GM10266 (cell line): Measurements from ENCODE around the gene CDX1.

ENCODE experiments used
- DNase-seq: peaks from one replicate; pipeline ENCODE4 v3.0.0; 2012; ENCODE audit errors: extremely low spot score
- TF ChIP-seq, protein P1 (sequence below): IDR thresholded peaks from 2 replicates; pipeline ENCODE4 v1.5.1; 2012; ENCODE audit warnings: mild to moderate bottlenecking, low read depth; ENCODE audit not compliant: control insufficient read depth, insufficient read depth; ENCODE audit errors: missing control alignments

The CDX1 gene

DNA sequence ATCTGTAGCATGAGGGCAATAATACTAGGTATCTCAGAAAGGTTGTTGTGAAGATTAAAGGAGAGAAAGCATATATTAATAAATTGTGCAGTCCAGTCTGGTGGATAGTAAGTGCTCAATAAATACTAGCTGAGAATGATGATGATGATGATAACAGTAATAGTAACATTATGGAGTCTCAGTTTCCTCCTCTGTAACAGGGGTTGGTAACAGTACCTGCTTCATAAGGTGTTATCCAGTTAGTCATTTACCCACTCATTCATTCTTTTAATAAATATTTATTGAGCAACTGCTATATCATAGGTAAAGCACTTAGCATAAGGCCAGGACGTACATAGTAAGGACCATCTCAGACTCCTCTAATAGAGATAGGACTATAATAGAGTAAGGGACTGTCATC lies 30.9 kb downstream of the CDX1 start:
- TF ChIP-seq, protein P1, sequence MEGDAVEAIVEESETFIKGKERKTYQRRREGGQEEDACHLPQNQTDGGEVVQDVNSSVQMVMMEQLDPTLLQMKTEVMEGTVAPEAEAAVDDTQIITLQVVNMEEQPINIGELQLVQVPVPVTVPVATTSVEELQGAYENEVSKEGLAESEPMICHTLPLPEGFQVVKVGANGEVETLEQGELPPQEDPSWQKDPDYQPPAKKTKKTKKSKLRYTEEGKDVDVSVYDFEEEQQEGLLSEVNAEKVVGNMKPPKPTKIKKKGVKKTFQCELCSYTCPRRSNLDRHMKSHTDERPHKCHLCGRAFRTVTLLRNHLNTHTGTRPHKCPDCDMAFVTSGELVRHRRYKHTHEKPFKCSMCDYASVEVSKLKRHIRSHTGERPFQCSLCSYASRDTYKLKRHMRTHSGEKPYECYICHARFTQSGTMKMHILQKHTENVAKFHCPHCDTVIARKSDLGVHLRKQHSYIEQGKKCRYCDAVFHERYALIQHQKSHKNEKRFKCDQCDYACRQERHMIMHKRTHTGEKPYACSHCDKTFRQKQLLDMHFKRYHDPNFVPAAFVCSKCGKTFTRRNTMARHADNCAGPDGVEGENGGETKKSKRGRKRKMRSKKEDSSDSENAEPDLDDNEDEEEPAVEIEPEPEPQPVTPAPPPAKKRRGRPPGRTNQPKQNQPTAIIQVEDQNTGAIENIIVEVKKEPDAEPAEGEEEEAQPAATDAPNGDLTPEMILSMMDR = no peak
- no peak for DNase-seq

DNA sequence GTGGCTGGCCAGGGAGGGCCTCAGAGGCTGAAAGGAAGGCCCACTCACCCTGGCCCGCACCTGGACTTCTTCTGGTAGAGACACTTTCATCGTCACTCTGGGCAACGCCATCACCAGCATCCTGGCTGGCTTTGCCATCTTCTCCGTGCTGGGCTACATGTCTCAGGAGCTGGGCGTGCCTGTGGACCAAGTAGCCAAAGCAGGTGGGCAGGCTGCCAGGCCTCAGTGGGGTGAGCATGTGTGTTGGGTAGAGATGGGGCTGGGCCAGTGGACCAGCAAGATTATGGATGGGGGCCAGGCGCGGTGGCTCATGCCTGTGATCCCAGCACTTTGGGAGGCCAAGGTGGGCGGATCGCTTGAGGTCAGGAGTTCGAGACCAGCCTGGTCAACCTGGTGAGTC lies 35.9 kb downstream of the CDX1 start:
- TF ChIP-seq, protein P1 = no peak

DNA sequence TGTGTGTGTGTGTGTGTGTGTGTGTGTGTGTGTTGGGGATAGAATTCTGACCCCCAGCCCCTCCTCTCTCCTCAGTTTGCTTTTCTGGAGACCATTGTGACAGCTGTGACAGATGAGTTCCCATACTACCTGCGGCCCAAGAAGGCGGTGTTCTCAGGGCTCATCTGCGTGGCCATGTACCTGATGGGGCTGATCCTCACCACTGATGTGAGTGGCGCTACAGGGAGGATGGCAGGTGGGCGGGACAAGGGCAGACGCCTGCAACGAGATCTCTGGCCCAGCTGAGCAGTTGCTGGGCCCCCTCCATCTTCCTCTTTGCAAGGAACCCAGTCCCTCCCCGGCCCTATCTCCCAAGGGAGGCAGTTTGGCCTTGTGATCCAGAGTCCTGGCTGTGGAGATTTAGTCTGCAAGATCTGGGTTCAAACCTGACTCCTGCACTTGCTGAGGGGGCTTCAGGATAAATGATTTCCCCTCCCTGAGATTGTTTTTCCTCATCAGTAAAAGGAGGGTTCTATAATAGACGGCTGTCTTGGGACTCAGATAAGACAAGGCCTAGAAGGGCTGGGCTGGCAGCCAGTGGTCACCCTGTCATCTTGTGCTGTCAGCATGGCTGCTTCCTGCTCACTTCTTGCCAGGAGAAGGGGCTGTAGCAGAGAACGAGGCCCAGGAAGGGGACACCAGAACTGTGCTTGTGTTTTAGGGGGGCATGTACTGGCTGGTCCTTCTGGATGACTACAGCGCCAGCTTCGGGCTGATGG lies 37.4 kb downstream of the CDX1 start:
- TF ChIP-seq, protein P1 = no peak
- no peak for DNase-seq

More for the DNA sequence above, 35.9 kb downstream of the CDX1 start:
- DNase-seq = no peak

DNA sequence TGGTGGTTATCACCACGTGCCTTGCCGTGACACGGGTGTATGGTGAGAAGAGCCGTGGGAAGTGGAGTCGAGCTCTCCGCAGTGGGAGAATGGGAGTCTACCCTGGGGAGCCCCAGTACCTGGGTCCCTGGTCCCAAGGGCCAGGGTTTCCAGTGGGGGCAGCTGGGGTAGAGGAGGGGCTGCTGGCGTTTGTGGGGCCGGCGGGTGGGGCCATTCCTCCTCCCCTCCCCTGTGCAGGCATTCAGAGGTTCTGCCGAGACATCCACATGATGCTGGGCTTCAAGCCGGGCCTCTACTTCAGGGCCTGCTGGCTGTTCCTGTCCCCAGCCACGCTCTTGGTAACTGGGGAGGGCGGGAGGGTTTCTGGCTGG lies 38.0 kb downstream of the CDX1 start:
- no peak for DNase-seq
- TF ChIP-seq, protein P1 = no peak

DNA sequence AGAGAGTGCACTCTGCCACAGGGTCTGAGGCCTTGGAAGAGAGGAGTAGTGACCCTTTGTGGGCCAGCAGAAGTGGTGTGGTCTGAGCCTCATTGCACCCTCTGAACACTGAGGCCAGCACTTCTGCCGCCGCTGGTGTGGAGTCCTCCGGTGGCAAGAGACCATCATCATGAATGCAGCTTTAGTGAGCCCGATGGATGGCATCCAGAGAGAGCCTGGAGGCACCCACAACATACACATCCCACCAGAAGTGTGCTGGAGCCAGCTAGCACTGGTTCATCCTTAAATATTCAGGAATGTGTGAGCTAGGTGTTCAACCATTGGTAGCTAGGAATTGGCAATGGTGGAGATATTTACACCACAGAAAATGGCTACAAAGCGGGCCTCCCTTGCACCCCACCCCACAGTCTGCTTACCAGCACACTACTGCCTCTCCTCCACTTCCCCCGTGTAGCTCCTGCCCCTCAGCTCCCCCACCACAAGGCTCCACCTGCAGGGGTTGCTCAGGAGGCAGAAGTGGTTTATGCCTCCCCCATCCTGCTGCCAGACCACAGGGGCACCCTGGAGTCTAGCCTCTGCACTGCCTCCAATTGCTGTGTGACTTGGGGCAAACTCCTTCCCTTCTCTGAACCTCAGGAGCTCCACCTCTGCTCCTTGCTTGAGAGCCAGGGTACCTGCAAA lies 39.7 kb downstream of the CDX1 start:
- TF ChIP-seq, protein P1 = no peak
- DNase-seq = no peak

DNA sequence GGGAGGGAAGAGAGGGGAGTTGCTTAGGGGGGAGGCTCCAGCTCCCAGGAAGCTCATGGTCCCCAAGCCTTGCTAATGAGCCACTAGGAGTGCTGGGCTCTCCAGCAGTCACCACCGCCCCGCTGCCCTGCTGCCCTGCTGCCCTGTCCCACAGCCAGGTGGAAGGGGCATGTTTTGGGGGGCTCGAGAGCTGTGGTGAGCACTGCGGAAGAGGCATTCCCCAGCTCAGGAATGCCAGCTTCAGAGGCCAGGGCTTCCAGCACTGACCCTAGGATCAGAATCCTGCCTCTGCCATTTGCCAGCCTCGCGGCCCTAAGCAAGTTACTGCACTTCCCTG lies 40.2 kb downstream of the CDX1 start:
- TF ChIP-seq, protein P1 = no peak
- DNase-seq = no peak

DNA sequence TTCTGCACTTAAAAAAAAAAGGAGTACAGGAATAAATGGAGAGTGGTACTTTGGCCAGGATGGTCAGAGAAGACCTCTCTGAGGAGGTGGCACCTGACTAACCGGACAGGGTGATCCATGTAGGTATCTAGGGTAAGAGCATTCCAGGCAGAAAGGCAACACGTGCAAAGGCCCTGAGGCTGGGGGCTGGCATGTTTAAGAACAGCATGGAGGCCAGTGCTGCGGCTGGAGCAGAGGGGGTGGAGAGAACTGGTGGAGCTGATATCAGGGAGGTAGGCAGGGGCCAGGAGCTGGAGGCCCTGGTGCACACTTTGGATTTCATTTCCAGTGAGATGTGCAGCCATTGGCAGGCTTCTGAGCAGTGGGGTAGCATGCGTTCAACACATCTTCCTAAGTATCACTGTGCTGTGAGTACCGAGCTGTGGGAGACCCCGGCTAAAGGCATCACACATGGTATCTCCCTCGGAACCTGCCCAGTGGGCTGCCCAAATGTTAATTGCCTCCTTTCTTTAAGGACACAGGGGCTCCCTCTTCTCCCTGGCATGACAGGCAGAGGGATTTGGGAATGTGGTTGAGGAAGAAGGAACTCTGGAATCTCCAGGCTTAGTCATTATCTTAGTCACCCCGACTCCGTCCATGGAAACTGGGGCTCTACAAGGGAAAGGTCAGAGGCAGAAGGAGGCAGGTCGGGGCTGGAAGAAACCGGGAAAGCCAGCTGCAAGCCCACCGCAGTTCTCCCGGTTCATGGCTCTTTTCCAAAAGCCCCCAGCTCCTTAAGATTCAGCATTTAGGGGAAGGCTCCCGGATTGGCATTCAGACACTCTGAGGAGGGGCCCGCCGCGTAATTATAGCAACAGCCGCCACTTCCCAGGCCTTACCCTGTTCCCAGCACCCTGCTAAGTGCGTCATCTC lies 41.9 kb downstream of the CDX1 start:
- TF ChIP-seq, protein P1 = no peak
- no peak for DNase-seq
